GM18873 (cell line): Measurements from ENCODE around the gene CLNK.
A peak's percentile ranks its signal among the peaks of the same experiment; 100 is the strongest.

Experiments
- ATAC-seq: cut with Tn5 transposase; IDR thresholded peaks from one replicate; pipeline ENCODE4 v1.9.1; 2021; ENCODE audit warnings: mild to moderate bottlenecking, moderate library complexity, moderate number of reproducible peaks; ENCODE audit not compliant: unreplicated experiment, low FRiP score

Gene CLNK

DNA sequence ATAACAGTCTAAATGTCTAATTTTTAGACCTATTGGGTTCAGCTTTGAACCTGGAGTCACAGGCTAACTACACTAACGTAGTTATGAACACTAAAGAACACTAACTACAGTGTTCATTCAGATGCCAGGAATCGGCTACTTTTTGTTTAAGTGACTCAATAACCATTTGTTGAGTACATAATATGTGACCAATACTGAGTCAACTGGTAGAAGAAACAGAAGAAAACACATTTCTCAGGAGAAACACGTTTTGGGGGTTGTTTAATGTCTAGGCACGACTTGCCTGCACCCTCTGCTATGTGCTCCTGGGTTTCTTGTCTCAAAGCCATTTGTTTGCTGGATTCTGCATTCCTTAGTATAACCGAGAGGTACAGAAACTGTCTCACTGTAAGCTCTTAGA lies 18.6 kb upstream of the CLNK start:
- no peak for ATAC-seq

DNA sequence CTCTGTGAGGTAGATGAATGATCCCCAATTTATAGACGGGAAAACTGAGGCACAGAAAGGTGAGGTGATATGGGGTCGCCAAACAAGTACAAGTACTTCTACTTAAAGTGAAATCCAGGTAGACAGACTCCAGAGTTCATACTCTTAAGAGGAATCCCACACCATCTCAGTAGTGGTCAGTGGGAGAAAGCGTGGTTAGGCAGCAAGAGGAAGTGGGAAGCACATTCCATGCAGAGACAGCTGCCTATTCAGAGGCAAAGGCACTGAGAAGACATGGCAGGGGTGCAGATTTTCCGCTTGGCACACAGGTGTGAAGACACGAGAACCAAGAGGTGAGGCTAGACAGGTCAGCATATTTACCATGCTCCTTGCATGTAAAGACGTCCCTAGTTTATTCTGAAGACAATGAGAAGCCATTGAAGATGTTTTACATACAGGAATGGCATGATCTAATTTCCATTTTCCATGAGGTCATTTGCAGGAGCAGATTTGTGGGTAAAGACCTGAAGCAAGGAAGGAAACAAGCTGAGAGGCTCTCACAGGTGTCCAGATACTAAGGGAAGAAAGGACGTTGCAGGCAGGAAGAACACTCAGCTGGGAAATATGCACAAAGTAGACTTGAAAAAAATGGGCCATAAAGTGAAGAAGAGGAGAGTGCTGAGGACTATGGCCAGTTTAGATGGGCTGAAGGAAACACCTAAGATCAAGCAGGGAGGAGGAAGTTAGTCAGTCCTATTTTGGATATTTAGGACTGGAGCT lies 17.3 kb upstream of the CLNK start:
- ATAC-seq = no peak

DNA sequence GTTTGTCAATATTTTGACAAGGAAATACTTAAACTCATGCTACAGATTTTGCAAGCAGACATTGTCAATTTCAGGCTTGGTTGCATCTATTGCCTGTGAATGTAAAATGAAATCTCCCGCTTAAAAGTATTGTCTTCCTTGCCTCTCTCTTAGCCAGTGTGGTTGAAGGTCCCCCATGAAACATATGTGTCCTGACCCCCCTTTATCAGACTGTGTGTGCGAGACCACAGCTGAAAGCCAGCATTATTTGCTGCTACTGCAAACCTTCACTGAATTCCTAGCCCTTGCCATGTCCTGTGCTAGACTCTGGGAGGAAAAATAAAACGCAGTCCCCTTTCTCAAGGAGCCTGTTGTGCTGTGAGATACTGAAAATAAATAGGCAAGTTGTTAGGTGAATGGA lies 16.6 kb upstream of the CLNK start:
- no peak for ATAC-seq

DNA sequence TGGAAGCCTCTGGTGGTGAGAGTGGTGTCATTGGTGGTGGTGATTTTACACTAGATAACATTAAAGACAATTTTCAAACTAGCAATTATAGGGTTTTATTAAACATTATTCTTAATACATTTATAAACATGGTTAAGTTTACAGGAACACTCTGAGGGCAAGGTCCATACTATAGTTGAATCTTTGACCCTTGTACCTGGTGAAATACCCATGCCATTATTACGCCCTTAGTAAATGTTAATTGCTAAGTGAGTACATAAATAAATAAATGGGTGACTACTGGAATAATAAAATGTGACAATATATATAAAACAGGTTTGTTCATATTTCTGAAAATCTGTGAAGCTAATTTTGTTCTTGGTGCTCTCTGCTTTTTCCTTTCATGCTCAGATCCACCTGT lies 13.6 kb upstream of the CLNK start:
- no peak for ATAC-seq

DNA sequence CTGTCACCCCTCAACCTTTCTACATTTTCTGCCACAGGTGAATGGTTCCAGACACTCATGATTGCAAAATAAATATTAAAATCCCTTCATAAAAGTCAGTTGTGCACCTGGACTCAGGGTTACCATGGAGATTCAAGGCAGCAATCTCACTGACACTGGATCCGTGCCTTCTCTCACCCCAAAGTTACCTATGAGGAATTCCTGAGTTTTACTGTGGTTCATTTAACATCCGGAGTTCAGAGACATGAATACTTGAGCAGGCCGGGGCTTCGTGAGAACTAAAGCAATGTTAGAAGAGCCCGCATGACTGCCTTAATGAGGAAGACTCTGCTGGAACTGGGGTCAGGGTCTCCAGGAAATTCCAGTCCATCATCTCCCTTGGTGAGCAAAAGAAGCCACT lies 12.5 kb upstream of the CLNK start:
- no peak for ATAC-seq

DNA sequence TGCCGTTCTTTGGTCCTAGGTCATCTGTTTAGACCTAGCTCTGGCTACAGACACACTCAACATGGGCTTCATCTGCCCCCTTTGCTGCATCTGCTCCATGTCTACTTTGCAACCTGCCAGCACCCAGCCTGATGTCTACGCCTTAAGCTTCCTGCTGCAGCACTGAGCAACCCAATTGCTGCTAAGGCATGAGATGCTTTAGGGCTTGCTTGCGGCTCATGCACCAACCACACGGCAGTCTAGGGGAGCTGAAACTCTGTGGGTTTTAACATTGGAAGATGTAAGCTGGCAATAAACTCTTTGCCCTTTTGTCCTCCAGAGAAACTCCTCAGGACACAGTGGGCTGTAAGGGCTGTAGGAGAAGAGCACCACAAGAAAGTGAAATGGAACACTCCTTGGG lies 11.7 kb upstream of the CLNK start:
- ATAC-seq = no peak

DNA sequence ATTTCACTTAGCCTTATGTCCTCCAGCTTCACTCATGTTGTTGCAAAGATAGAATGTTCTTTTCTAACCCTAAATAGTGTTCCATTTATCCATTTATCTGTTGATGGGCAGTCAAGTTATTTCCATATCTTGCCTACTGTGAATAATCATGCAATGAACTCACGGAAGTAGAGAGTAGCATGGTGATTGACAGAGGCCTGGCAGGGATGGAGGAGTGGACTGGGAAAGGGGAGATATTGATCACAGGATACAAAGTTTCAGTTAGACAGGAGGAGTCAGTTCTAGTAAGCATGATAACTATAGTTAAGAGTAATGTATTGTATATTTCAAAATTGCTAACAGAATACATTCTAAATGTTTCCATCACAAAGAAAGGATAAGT lies 10.3 kb upstream of the CLNK start:
- ATAC-seq = no peak

DNA sequence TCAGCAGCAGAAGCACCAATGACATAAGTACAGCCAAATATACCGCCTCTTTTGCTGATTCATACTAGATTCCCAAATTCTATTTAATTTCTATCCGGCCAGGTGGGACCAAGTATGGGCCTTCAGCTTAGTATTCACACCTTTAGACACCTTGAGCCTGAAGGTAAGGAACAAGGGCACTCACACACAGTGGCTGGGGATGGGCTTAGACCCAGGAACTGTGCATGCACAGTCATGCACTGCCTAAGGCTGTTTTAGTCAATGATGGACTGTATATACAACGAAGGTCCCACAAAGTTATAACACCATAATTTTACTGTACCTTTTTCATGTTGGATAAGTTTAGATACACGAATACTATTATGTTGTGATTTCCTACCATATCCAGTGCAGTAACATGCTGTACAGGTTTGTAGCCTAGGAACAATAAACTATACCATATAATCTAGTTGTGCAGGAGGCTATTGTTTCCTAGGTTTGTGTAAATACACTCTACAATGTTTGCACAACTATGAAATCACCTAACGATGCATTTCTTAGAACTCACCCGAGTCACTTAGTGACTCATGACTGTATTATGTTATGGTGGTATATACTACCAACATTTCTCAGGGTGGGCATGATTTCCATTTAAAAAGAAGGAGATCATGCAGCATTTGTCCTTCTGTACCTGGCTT lies 9.7 kb upstream of the CLNK start:
- no peak for ATAC-seq

DNA sequence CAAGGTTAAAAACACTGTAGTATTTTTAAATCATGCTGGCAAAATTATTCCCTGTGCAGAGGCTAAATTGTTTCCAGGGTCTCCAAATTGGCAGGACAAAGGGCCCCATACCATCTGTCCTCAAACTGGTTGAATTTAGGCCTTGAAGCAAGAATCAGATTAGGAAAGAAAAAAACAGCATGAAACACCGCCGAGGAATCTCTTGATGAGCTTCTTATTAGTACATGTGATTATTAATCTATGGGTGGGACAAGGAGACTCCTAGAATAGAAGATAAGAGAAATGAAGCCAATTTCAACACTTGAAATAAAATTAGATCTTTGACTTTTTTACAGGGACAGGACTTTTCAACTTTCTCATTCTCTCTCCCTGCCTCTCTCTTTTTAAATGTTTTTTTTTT lies 7.1 kb upstream of the CLNK start:
- ATAC-seq = no peak

DNA sequence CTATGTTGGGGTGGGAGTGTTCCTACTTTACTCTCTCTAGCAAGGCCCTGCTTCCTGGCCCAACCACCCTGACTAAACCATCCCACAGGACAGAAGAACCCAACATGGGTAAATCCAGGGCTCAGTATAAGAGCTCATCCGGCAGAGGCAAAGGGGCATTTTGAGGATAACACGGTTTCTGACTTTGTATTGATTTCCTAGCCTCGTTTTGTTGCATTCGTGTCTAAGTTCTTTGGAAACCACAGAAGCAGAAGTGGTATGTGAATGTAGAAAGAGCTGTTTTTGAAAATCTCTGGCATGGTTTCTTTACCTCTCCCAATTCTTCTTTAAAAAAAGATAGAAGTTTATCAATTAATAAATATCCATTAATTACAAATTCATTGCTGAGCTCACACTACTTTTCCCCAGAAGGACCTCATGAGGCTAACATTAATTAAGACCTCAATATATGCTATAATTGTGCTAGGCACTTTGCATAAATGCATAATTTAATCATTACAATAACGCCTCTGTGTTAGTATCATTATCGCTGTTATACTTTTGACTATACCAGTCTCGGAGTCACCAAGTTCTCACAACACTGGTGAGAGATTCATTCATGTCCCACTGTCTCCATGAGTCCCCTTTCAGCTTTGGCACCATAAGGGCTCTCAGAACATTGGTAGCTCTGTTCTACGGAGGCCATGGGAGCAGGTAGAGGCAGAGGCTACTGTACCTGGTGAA lies 5.8 kb upstream of the CLNK start:
- ATAC-seq = no peak

DNA sequence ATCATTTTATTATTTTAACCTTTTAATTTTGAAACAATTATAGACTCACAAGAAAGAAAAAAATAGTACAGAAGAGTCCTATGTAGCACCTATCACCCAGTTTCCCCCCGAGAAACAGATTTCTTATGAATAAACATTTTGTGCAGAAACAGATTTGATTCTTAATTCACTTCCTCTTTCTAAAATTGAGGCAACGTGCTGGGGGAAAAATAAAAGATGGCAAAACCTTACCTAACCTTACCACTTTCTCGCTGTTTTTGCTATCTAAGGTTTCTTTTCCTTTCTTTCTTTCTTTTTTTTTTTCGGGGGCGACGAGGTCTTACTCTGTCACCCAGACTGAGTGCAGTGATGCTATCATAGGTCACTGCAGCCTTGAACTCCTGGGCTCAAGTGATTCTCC lies 4.3 kb upstream of the CLNK start:
- ATAC-seq = no peak

DNA sequence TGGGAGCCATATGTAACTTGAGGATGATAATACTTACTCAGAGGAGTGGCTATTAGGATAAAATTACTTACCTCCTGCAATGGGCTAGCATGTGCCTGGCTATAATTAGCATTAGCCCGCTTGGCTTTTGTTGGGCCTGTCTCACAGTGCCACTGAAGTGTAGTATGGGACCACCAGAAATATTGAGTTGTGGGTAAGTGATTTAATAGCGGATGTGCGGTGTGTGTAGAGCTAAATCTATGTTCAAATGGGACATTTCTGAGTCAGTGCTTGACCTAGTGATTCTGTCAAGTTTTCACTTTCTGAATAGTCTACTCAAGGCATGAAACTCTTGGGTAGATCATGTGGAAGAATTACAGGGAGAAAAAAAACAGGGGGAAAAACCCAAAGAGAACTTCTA lies 3.5 kb upstream of the CLNK start:
- ATAC-seq = no peak

DNA sequence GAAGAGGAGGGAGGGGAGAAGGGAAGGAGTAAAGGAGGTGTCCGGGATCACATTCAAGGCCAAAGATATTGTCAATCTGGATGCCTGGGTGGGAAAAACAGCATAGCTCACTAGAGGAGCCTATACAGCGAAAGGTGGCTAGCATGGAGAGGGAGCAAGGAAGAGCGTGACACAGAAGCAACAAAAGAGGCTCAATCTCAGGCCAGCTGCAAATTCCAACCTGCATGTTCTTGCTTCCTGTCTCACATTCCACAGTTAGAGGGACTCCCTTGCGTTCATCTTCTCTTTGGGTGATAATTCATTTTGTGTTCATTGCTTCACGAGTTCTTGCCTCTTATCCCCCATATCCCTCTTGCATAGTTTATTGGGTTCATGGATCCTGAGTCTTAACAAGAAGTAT lies 3.0 kb upstream of the CLNK start:
- ATAC-seq = no peak

DNA sequence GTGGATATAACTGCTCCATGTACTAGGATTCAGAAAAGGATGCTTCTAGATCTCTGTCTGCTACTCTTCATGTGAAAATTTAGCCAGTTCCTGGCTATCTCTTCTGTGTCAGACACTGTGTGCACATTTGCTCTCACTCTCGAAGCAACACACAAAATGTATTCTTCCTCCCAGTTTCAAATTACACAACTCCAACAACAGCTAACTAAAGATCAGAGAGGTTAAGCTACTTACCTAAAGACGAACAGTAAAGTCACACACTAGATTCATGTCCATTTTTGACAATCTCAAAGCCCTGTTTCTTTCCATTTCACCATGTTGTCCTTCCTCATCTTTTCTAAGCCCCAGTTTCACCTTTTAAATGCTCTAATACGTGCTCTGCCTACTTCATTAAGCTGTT lies 2.2 kb downstream of the CLNK start:
- ATAC-seq = no peak

DNA sequence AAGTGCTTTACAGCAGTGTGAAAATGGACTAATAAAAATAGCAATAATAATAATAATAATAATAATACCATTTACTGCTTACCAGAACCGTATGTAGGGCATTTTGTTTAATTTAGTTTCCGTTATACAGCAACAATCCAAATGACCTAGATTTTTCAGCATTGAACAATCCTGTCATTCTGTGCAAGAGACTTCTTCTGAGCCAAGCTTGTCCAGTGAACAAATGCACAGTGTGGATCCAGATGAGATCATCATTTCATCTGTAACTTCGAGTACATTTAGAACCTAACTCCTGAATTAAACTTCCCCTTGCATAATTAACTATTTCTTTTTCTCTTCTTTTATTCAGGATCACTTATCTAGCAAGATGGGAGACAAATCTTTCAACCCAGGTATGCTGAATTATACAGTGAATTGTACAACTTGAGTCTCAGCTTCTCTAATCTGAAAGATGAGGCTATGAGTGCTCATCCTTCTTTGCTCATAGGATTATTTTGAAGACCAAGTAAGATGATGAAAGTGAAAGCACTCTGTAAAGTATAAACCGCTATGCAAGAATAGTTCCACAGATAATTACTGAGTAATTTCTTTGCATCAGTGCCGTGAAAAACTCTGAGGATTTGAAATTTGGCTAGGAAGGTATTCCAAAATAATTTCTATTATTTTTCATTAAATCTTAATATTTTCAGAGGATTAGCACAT lies 6.6 kb downstream of the CLNK start:
- peak; percentile 41 for ATAC-seq

DNA sequence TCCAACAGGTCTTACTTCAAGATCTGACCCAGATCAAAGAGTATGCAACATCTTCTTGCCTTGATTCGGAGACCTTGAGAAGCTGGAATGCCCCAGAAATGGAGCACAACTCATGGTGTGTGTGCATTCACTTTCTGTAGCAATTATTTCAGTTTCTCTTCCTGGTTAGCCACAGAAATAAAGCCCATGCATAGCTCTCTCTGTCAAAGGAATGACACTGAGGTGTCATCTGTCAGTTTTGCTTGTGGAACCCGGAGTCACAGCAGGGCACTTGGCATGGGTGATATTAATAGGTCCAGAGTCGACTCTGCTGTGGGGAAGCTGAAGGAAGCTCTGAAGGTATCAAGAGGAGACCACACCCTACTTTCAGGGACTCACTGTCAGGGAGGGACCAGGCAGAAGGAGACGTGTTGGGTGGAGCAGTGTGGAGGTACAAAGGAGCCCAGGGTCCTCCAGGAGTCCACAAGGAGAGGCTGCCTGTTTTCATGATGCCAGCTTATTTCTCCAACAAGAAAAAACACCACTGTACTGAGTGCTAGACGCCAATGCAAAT lies 10.7 kb downstream of the CLNK start:
- ATAC-seq = peak; percentile 63

DNA sequence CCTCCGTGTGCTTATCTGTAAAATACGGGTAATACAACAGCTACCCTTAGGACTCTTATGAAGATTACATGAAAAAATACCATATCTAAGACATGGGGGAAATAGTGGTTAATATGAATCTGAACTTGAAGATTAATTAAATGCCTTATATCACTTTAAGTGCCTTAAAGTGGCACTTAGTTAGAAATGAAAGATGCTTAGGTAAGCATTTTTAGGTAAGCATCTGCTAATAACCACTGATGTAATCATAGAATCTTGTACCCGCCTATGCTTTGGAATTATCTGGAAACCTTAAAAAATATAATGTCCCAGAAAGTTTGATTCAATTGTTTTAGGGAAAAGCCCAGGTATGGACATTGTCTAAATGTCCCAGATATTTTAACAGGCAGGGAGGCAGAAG lies 12.2 kb downstream of the CLNK start:
- ATAC-seq = no peak

DNA sequence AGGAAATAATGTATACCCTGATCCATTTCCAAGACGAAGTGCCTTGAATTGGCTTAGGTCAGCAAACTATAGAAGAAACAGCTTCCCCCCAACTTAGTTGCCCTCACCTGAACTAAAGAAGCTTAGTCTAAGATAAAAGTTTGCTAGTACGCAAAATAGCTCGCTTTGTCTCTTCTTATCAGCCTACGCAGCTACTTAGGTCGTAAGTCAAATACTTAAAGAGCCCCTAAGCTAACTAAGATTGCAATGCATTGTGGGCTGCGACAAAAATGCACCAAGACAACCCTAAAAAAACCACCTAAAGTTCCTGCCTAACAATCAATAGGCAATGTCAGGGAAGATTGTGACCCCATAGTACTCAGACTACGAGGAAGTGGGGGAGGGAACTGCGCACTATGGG lies 12.8 kb downstream of the CLNK start:
- ATAC-seq = no peak

DNA sequence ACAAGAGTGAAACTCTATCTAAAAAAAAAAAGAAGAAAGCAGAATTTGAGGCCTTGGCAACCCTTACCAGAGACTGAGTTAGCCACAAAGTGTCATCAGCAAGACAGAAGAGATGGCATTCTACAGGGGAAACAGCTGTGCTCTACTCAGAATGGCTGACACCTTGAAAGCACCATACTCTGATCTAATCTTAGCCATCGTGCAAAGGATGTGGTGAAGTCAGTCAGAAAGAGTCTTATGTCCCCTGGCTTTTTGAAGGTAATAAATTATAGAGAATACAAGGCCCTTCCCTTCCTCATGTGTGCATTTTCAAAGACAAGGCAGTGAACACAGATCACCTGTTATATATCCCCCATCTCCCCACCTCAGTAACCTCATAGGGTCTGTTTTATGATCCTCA lies 13.2 kb downstream of the CLNK start:
- peak; percentile 96 for ATAC-seq

DNA sequence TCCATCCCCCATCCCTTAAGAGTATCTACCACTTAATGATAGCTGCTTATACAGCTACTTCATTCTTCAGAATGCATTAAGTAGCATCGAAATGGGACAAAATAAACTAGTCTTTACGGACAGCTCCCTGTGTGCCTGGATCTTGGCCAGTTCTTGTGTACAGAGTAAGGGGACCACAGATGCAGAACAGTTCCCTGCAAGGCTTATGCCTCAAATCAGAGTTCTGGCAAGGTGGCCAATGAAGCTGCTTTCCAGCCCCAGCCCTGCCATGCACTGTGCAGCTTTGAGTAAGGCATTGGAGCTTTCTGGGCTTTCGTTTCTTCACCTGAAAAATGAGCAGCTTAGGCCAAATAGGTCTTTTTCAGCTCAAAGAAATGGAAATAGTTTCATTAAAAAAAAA lies 14.2 kb downstream of the CLNK start:
- no peak for ATAC-seq
